Measurements from ENCODE around the gene SELENOP.

SELENOP gene

GRCh38 chr5:42810834-42811590, 680 bp downstream of the SELENOP start:
- TF ChIP-seq SPI1 (IDR thresholded peaks at IDR 0.05; ENCODE audit: low read depth, low read length) (no peak), POLR2A (IDR thresholded peaks at IDR 0.05; ENCODE audit: low read depth, low read length) (no peak), TAF1 (IDR thresholded peaks at IDR 0.05; ENCODE audit: low read depth, low read length) (no peak), PAX5 (IDR thresholded peaks at IDR 0.05; ENCODE audit: insufficient read depth, low read length, severe bottlenecking) (no peak), POU2F2 (IDR thresholded peaks at IDR 0.05; ENCODE audit: low read depth, low read length) (no peak), POLR2AphosphoS5 (IDR thresholded peaks at IDR 0.05; ENCODE audit: low read depth, low read length) (no peak)
- DNase-seq (ENCODE audit: insufficient read length, low spot score): no peak
- no peak for FAIRE-seq

- FAIRE-seq (no peak), DNase-seq (ENCODE audit: insufficient read length, low spot score) (no peak)
- TF ChIP-seq TAF1 (IDR thresholded peaks at IDR 0.05; ENCODE audit: low read depth, low read length) (no peak), POU2F2 (IDR thresholded peaks at IDR 0.05; ENCODE audit: low read depth, low read length) (no peak), POLR2A (IDR thresholded peaks at IDR 0.05; ENCODE audit: low read depth, low read length) (no peak), SPI1 (IDR thresholded peaks at IDR 0.05; ENCODE audit: low read depth, low read length) (no peak), POLR2AphosphoS5 (IDR thresholded peaks at IDR 0.05; ENCODE audit: low read depth, low read length) (no peak), PAX5 (IDR thresholded peaks at IDR 0.05; ENCODE audit: insufficient read depth, low read length, severe bottlenecking) (no peak)
These were observed 2.6 kb downstream of the SELENOP start for GRCh38 chr5:42808888-42809611.

GRCh38 chr5:42807722-42808447, 3.8 kb downstream of the SELENOP start:
- TF ChIP-seq POLR2A (IDR thresholded peaks at IDR 0.05; ENCODE audit: low read depth, low read length) (no peak), PAX5 (IDR thresholded peaks at IDR 0.05; ENCODE audit: insufficient read depth, low read length, severe bottlenecking) (no peak), POU2F2 (IDR thresholded peaks at IDR 0.05; ENCODE audit: low read depth, low read length) (no peak), TAF1 (IDR thresholded peaks at IDR 0.05; ENCODE audit: low read depth, low read length) (no peak)
- DNase-seq (ENCODE audit: insufficient read length, low spot score) (no peak), FAIRE-seq (no peak)

GRCh38 chr5:42806701-42807262, 4.9 kb downstream of the SELENOP start:
- FAIRE-seq (no peak), DNase-seq (ENCODE audit: insufficient read length, low spot score) (no peak)
- TF ChIP-seq POLR2AphosphoS5 (IDR thresholded peaks at IDR 0.05; ENCODE audit: low read depth, low read length) (no peak), POU2F2 (IDR thresholded peaks at IDR 0.05; ENCODE audit: low read depth, low read length) (no peak), TAF1 (IDR thresholded peaks at IDR 0.05; ENCODE audit: low read depth, low read length) (no peak), POLR2A (IDR thresholded peaks at IDR 0.05; ENCODE audit: low read depth, low read length) (no peak), SPI1 (IDR thresholded peaks at IDR 0.05; ENCODE audit: low read depth, low read length) (no peak)

GRCh38 chr5:42806004-42806700, 5.5 kb downstream of the SELENOP start:
- TF ChIP-seq POLR2A (IDR thresholded peaks at IDR 0.05; ENCODE audit: low read depth, low read length) (no peak), TAF1 (IDR thresholded peaks at IDR 0.05; ENCODE audit: low read depth, low read length) (no peak), POU2F2 (IDR thresholded peaks at IDR 0.05; ENCODE audit: low read depth, low read length) (no peak), PAX5 (IDR thresholded peaks at IDR 0.05; ENCODE audit: insufficient read depth, low read length, severe bottlenecking) (no peak), SPI1 (IDR thresholded peaks at IDR 0.05; ENCODE audit: low read depth, low read length) (no peak), POLR2AphosphoS5 (IDR thresholded peaks at IDR 0.05; ENCODE audit: low read depth, low read length) (no peak)

GRCh38 chr5:42804717-42805339, 6.9 kb downstream of the SELENOP start:
- TF ChIP-seq SPI1 (IDR thresholded peaks at IDR 0.05; ENCODE audit: low read depth, low read length): no peak
- TF ChIP-seq TAF1 (IDR thresholded peaks at IDR 0.05; ENCODE audit: low read depth, low read length): no peak
- TF ChIP-seq POLR2A (IDR thresholded peaks at IDR 0.05; ENCODE audit: low read depth, low read length): no peak
- no peak for TF ChIP-seq POLR2AphosphoS5 (IDR thresholded peaks at IDR 0.05; ENCODE audit: low read depth, low read length)
- no peak for TF ChIP-seq POU2F2 (IDR thresholded peaks at IDR 0.05; ENCODE audit: low read depth, low read length)
- TF ChIP-seq PAX5 (IDR thresholded peaks at IDR 0.05; ENCODE audit: insufficient read depth, low read length, severe bottlenecking): no peak
- DNase-seq (ENCODE audit: insufficient read length, low spot score) (no peak), FAIRE-seq (no peak)

More at GRCh38 chr5:42806004-42806700, 5.5 kb downstream of the SELENOP start:
- no peak for FAIRE-seq
- DNase-seq (ENCODE audit: insufficient read length, low spot score): no peak

GRCh38 chr5:42801516-42802166, 10.1 kb downstream of the SELENOP start:
- no peak for FAIRE-seq
- DNase-seq (ENCODE audit: insufficient read length, low spot score): no peak
- TF ChIP-seq POLR2AphosphoS5 (IDR thresholded peaks at IDR 0.05; ENCODE audit: low read depth, low read length) (no peak), POLR2A (IDR thresholded peaks at IDR 0.05; ENCODE audit: low read depth, low read length) (no peak), PAX5 (IDR thresholded peaks at IDR 0.05; ENCODE audit: insufficient read depth, low read length, severe bottlenecking) (no peak), POU2F2 (IDR thresholded peaks at IDR 0.05; ENCODE audit: low read depth, low read length) (no peak), TAF1 (IDR thresholded peaks at IDR 0.05; ENCODE audit: low read depth, low read length) (no peak), SPI1 (IDR thresholded peaks at IDR 0.05; ENCODE audit: low read depth, low read length) (no peak)
